COLO829 (cell line): ENCODE results near the gene PLEKHH2.
"Not testable (repeated sequence)": the region's sequence is repeated elsewhere in the genome, so short reads cannot be mapped to it uniquely, and the experiment has no call there.

Experiments used
- DNase-seq: peaks from one replicate; pipeline ENCODE4 v3.0.0; 2012; ENCODE audit warnings: low spot score

PLEKHH2 gene

DNA sequence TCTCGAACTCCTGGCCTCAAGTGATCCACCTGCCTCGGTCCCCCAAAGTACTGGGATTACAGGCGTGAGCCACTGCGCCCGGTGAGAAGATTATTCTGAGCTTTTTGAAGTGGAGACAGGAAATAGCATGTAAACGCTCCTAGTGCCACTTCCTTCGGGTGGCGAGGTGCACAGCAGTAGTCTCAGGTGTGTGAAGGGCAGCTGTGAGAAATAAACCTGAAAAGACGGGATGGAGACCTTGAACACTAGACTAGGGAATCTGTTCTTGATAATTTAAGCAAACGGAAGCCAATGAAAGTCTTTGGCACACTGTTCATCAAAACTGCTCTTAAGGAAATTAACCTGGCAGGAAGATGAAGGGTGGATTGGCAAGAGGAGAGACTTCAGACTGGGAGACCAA, 439 bp upstream of the PLEKHH2 start:
- DNase-seq, result no peak

DNA sequence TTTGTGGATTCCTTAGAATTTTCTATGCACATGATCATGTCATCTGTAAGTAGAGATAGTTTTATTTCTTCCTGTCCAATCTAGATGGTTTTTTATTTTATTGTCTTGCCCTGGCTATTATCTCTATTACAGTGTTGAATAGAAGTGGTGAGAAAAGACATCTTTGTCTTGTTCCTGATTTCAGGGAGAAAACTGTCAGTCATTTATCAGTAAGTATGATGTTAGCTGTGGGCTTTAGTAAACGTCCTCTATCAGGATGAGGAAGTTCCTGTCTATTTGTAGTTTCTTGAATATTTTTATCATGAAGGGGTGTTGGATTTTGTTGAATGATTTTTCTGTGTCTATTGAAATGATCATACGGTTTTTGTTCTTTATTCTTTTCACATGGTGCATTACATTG, 5.3 kb downstream of the PLEKHH2 start:
- DNase-seq, result no peak

DNA sequence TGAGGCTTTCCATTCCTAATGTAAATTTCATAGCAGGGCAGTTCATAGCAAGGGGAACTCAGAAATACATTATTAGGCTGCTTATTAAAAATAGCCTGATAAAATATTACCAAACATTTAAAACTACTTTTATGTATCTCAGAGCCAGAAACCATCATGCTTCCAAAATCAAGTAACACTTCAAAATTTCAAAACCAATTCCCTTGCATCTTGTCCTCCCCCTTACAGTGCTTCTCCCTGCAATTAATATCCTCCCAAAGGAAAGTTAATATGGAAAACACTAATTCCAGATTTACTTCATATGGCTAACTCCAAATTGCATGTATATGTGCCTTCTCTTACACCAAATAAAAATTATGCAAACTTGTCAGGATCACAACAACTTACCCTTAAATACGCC, 6.6 kb downstream of the PLEKHH2 start:
- DNase-seq, result no peak

DNA sequence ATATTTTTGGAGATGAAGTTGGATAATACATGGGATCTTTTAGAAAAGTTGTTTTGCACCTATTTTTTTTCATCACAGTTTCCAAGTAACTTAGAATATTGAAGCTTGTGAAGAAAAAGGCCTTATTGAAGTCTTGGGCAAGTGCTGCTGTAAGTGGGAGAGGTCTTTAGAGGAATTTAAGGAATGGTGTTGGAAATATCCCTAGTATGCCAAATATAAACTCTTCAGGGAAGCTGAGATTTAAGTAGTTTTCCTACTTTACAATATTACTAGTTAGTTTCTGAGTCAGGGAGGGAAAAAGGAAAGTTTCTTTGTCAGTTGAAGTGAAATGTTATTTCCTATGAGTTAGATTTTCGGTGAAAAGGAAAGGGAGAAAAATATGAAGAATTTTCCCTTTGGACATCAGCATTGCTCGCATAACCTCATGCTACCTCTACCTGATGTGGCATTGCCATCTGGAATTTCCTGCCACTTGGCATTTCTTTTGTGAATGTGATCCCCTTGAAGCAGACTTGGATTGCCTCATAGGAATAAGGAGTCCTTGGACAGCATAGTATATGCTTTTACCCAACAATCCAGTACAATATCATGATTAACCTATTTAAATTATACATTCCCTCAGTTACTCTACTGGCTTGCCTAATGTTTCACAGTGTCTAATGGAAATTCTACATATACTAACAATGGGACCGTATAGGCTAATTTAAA, 12.1 kb downstream of the PLEKHH2 start:
- no peak for DNase-seq

DNA sequence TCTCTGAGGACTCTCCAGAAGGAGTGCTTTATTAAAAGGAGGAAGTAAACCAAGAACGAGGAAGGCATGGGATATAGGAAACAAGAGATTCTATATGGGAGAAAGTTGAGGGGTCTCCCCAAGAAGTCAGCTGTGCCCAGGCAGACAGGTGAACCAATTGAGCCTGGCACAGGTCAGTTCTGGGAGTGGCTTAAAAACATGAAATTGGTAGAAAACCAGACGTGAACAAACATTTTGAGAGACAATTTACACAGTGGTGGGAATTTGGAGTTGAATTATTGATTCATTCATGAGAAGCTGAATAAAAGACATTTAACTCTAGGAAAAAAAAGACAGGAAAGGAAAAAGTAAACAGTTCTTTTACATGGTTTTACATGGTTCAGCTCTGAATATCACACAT, 16.4 kb downstream of the PLEKHH2 start:
- DNase-seq, result no peak

DNA sequence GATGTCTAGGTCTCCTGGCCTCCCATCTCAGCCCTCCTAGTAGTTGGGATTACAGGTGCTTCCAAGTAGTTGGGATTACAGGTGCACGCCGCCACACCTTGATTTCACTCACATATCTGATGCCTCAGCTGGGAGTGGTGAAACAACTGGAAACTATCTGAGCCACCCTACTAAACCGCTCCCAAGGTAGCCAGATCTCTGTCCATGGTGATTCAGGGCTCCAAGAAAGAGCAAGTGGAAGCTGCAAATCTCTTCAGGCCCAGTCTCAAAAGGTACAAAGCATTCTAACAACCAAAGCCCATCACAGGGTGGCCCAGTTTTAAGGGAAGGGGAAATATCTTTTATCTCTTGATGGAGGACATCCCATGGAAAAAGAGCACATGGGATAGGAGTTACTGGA, 20.2 kb downstream of the PLEKHH2 start:
- DNase-seq, result no peak

DNA sequence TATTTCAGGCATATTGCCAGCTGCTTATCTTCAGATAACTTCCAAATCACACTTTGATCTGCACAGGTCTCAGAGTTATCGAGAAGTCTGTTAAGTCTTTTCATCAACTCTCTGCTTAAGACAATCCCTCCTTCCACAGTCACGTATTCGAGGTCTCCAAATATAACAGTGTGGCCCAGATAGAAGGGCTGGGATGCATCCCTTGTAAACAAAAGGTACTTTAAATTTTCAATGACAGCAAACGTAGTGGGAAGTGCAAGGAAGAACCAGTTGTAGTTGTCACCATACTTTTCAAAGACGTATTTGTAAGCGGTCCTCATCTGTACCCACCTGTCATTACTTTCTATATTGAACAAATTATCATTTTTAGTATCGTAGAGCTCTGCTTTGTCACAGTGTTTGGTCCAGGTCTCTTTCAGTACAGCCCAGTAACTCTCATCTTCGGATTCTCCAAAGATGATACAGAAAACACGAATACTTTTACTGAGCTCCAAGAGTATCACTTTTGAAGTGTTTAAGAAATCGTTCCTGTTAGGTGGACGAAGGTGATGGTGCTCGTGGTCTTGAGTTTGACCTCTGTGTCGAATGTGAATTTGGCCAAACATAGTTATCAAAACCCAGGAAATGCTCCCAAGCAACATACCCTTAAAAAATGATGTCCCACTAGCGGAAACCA, 38.7 kb downstream of the PLEKHH2 start:
- DNase-seq, result no peak

DNA sequence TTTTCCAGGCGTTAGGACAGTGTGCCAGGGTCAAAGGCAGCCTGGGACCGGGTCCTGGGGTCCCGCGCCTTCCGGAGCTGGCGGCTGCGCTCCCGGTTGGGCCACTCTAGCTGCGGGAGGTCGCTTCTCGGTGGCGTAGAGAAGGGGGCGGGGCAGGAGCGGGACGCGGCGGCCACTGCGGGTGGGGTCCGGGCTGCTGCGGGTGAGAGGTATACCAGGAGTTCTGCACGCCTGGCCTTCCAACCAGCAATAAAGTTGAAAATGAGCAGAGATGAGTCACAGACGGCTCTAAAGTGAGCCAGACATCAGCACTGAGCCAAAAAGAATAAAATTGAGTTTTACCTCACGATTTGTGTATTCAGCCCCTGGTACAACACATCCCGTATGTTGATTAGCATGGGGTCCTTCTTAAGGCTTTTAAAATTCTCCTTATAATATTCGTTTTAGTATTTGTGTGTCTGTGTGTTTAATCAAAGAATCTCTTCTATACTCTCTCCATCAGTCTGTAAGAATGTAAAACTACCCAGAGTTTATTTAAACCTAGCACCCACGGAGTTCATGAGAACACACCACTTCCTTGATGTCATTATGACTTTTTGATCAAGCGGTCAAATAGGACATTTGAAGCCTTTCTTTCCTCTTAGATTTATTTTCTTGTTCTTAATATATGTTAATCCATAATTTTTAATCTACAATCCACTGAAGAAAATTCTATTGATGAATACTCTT, 39.4 kb downstream of the PLEKHH2 start, which contains the start of gene C1GALT1C1L:
Gene C1GALT1C1L (minus strand): TSS at position 108 of the 729 bp plus-strand sequence. CDS start 107 bp downstream, at position 1.
- no peak for DNase-seq

GRCh38 chr2:43677783-43678182, 40.7 kb downstream of the PLEKHH2 start:
- not testable (repeated sequence) for DNase-seq

GRCh38 chr2:43685357-43685756, 48.3 kb downstream of the PLEKHH2 start:
- no peak for DNase-seq

DNA sequence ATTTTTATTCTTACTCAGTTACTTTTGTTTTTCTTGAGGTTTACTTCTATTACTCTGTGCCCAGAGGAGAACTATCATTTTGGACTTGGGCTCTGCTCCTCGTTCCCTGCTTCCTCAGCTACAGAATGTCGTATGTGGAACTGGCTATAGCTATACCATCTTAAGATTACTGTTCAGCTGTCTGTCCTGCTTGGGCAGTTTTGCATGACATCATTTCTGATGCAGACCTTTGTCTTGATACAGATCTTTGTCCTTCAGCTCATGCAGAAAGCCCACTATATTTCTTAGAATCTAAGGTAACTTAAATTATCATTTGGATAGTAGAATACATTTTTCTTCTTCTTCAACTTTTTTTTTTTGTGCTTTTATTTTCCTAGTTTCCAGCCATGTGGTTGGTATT, 52.9 kb downstream of the PLEKHH2 start:
- no peak for DNase-seq

- no peak for DNase-seq
These were observed 55.5 kb downstream of the PLEKHH2 start for GRCh38 chr2:43692428-43692994.

- DNase-seq, result not testable (repeated sequence)
These were observed 61.1 kb downstream of the PLEKHH2 start for GRCh38 chr2:43698140-43698539.

- DNase-seq, result no peak
These were observed 62.7 kb downstream of the PLEKHH2 start for GRCh38 chr2:43699761-43700160.

- no peak for DNase-seq
These were observed 64.1 kb downstream of the PLEKHH2 start for GRCh38 chr2:43701111-43701510.

DNA sequence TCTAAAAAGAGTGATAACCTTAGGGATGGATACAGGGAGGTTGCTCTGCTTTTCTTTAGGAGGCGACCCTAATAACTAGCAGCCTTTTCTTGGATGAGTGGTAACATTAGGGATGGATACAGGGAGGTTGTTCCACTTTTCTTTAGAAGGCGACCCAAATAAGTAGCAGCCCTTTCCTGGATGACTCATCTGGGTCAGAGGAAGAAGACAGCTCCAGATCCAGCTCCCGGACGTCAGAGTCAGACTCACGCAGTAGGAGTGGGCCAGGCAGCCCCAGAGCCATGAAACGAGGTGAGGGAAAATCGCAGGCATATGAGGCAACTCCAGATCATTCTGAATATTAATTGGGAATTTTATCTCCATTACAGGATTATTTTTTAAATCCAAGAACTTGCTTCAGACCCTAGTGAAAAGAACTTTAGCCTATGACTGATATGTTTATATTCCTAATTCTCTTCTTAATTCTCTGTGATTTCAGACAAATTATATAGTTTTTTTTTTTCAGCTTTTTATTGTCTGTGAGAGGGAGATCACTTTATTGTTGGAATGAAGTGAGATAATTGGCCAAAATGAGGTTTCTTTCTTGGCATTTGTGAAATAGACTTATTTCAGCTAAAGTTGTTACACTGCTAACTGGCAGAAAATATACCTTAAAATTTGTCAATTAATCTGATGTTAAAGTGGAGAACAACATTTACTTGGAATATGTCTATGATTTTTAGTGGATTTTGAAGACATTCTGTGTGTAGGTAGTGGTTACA, 70.4 kb downstream of the PLEKHH2 start:
- peak; percentile 26 for DNase-seq

- no peak for DNase-seq
These were observed 71.1 kb downstream of the PLEKHH2 start for GRCh38 chr2:43708178-43708577.

GRCh38 chr2:43708891-43709290, 71.8 kb downstream of the PLEKHH2 start:
- no peak for DNase-seq

DNA sequence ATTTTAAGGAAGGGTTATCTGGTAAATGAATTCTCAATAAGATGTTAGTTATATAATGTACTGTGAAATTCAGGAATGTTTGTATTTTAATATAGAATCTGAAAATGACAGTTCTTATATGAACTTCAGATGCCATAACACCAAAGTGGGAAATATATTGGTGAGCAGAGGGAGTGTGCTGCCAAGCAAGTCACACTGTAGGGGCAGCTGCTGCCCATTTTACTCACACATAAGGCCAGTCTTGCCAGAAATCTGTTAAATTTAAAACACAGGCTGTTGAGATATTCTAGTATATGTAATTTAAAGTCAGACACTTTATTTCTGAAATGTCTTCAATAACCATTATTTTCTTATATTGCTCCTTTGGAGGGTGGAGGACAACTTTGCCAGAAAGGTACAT, 73.8 kb downstream of the PLEKHH2 start:
- DNase-seq, result no peak

GRCh38 chr2:43714164-43714563, 77.1 kb downstream of the PLEKHH2 start:
- DNase-seq, result peak; percentile 8

DNA sequence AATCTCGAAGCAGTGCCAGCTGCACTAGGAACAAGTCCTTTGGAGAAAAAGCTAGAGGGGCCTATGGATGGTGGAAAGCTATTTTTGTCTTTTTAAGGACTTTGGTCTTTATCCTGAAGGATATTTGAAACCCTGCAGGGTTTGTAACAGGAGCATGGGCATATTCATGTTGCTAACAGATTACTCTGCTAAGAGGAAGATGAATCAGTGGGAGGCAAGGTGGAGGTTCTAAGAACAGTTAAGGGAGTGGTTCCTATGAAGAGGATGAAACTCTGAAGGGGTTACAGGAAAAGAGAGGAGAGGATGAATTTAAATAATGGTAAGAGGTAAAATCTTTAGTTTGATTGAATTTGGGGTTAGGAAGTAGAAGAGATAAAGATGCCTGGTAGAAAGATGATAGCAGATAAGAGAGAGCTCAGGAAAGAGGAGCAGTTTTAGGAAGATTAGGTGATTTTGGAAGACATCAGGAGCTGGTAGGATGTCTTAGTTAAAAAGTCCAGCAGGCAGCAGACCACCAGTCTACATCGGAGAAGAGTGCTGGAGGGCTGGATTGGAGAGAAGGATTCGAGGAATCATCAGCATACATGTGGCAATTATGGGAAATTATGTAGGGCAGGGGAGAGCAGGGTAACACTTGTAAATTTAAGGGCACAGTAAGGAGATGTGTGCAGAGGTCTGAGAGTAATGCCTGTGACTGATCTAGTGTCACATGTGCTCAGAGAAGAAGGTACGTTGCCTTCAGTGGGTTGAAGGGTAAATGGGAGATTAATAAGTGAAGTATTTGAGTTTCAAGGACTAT, 78.4 kb downstream of the PLEKHH2 start:
- DNase-seq, result no peak
